ENCODE data around the gene MINDY2. TPM values are rescaled to one million over a fixed set of nuclear protein-coding genes. Genes with fewer than 3 reads are reported as not detected.
"Not testable (repeated sequence)": the region's sequence is repeated elsewhere in the genome, so short reads cannot be mapped to it uniquely, and the experiment has no call there.

MINDY2 gene
- polyA plus RNA-seq, 3 donors: 3.4 to 10.9 (median 3.4) TPM

DNA sequence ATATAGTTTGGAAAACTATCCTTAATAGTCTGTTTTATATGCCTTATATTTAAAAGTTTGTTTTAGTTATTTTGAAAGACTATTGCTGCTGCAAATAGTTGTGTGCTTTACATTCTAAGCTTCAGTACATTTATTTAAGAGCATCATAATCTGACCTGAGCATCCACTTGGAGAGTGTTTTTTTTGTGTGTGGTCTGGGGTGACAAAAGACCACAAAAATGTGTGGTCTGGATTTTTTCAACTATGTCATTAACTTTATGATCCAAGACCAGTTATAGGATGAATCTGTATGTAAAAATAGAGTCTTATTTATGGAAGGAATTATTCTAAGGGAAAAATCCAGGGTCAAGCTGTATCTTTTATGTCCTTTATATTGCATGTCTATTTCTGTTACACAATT lies 85.0 kb downstream of the MINDY2 start:
- H3K27ac ChIP-seq (ENCODE audit: low read depth in 1 of 2, low read length in 2 of 2): no peak overlapping the region
- H3K4me2 ChIP-seq (replicated peaks; ENCODE audit: extremely low read depth, low read length, poor library complexity, severe bottlenecking): no peak overlapping the region
- Mint-ChIP-seq H3K4me1 (peaks cover 7% of the 10 kb centered on the region), H3K4me3 (no peak overlapping the region), H3K9me3 (no peaks in the 10 kb centered on the region), H3K27ac (no peak overlapping the region), H3K36me3 (peaks cover 16 to 39% of the 10 kb centered on the region in 2 donors), H3K27me3 (ENCODE audit: low read depth in 3 of 3) (no peaks in the 10 kb centered on the region)
- H3K9me3 ChIP-seq (replicated peaks in 1 of 2; ENCODE audit: control insufficient read depth in 1 of 2, insufficient read depth in 1 of 2, low read length in 2 of 2): no peaks in the 10 kb centered on the region
- H3K4me1 ChIP-seq (ENCODE audit: control insufficient read depth in 1 of 2, insufficient read depth in 2 of 2, low read length in 2 of 2): no peaks in the 10 kb centered on the region
- H3K4me3 ChIP-seq (replicated peaks in 1 of 3; ENCODE audit: low read depth in 2 of 3, low read length in 3 of 3): no peak overlapping the region
- intact Hi-C loops (cut with micrococcal nuclease): no loop called here
- no peak overlapping the region for H2AFZ ChIP-seq (ENCODE audit: insufficient read depth, low read depth, low read length, poor library complexity, severe bottlenecking)
- DNase-seq: no peak
- H3K27me3 ChIP-seq (ENCODE audit: control insufficient read depth in 2 of 2, insufficient read depth in 2 of 2, low read length in 2 of 2): no peaks in the 10 kb centered on the region
- no peak overlapping the region for H3K9ac ChIP-seq (ENCODE audit: insufficient read depth, low read length, poor library complexity, severe bottlenecking)
- no peaks in the 10 kb centered on the region for H3K79me2 ChIP-seq (ENCODE audit: insufficient read depth, low read length)
- no peak for TF ChIP-seq CTCF (IDR thresholded peaks at IDR 0.05)
- H3K36me3 ChIP-seq (replicated peaks in 1 of 2; ENCODE audit: control insufficient read depth in 1 of 2, insufficient read depth in 2 of 2, low read length in 2 of 2): peaks cover 6 to 20% of the 10 kb centered on the region in 2 donors
- no peaks in the 10 kb centered on the region for H4K20me1 ChIP-seq (ENCODE audit: insufficient read depth, low read length)

DNA sequence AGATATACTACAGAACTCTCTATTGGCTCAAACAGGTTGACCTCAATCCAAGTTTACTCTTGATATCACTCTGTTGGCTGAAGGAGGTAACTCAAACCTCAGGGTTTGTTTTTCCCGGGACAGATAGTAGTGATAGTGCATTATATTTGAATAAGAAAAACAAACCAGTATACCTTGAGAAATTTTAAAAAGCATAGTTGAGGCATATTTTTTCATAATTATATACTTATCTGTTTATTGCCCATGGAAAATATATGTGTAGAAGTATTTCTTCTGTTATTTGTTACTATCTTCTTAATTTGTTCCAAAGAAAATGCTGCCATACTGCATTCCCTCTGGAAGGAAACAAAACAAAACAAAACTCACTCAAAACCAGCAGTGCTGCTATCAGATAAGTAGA lies 85.5 kb downstream of the MINDY2 start:
- H3K4me2 ChIP-seq (replicated peaks; ENCODE audit: extremely low read depth, low read length, poor library complexity, severe bottlenecking); H3K27ac Mint-ChIP-seq; intact Hi-C loops (cut with micrococcal nuclease); H3K9me3 Mint-ChIP-seq; H3K27ac ChIP-seq (ENCODE audit: low read depth in 1 of 2, low read length in 2 of 2); H3K27me3 Mint-ChIP-seq (ENCODE audit: low read depth in 3 of 3); H3K4me1 ChIP-seq (ENCODE audit: control insufficient read depth in 1 of 2, insufficient read depth in 2 of 2, low read length in 2 of 2); DNase-seq; H3K27me3 ChIP-seq (ENCODE audit: control insufficient read depth in 2 of 2, insufficient read depth in 2 of 2, low read length in 2 of 2); H3K9me3 ChIP-seq (replicated peaks in 1 of 2; ENCODE audit: control insufficient read depth in 1 of 2, insufficient read depth in 1 of 2, low read length in 2 of 2); H3K79me2 ChIP-seq (ENCODE audit: insufficient read depth, low read length); H3K9ac ChIP-seq (ENCODE audit: insufficient read depth, low read length, poor library complexity, severe bottlenecking); H2AFZ ChIP-seq (ENCODE audit: insufficient read depth, low read depth, low read length, poor library complexity, severe bottlenecking); H3K4me1 Mint-ChIP-seq; H4K20me1 ChIP-seq (ENCODE audit: insufficient read depth, low read length); H3K4me3 Mint-ChIP-seq; H3K4me3 ChIP-seq (replicated peaks in 1 of 3; ENCODE audit: low read depth in 2 of 3, low read length in 3 of 3): not testable (repeated sequence)
- H3K36me3 Mint-ChIP-seq: peaks cover 16 to 37% of the 10 kb centered on the region in 2 donors
- no CpG with 5 or more reads among the region's 1 CpG for whole genome bisulfite sequencing (ENCODE audit: insufficient coverage)
- H3K36me3 ChIP-seq (replicated peaks in 1 of 2; ENCODE audit: control insufficient read depth in 1 of 2, insufficient read depth in 2 of 2, low read length in 2 of 2): peaks cover 6 to 20% of the 10 kb centered on the region in 2 donors

All from CD14-positive monocyte (primary cell).